Measurements from ENCODE around the gene NPAS2.

The NPAS2 gene

DNA sequence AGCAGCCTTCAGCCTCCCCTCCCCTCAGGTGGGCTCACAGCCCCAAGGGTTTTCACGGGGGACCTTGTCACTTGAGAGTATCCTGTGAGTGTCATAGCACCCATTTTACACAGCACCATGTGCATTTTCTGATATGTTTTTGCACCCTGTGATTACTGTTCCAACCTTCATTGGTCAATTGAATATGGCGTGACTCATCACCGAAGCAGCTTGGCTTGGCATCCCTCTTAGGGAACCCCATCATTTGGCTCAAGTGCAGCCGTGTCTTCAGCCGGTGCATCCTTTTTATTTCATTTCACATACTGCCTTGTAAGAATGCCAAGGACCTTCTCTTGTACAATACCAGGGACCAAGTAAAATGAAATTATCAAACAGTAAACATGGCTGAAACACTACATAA is 57.6 kb downstream of the NPAS2 start:
- DNase-seq = no peak
- Histone ChIP-seq H3K36me3 (replicated peaks; ENCODE audit: insufficient read depth, low read length) (no peaks in the 10 kb centered on the region), H3K27ac (ENCODE audit: low read length) (no peak overlapping the region), H3K79me2 (ENCODE audit: low read length) (no peaks in the 10 kb centered on the region), H3F3A (ENCODE audit: insufficient read depth, low read length) (no peaks in the 10 kb centered on the region), H3K9me2 (replicated peaks; ENCODE audit: insufficient read depth, low read length) (no peaks in the 10 kb centered on the region), H4K20me1 (ENCODE audit: insufficient read depth, low read length) (no peaks in the 10 kb centered on the region), H3K9me3 (replicated peaks; ENCODE audit: insufficient read depth, low read length) (no peaks in the 10 kb centered on the region), H3K4me1 (ENCODE audit: low read length) (no peaks in the 10 kb centered on the region), H3K4me2 (ENCODE audit: low read depth, low read length) (no peak overlapping the region), H3K27me3 (replicated peaks; ENCODE audit: insufficient read depth, low read length) (no peaks in the 10 kb centered on the region), H2AFZ (ENCODE audit: low read length) (no peak overlapping the region), H3K9ac (ENCODE audit: low read length) (no peak overlapping the region), H3K4me3 (ENCODE audit: low read length) (no peak overlapping the region)
- TF ChIP-seq, protein P1, sequence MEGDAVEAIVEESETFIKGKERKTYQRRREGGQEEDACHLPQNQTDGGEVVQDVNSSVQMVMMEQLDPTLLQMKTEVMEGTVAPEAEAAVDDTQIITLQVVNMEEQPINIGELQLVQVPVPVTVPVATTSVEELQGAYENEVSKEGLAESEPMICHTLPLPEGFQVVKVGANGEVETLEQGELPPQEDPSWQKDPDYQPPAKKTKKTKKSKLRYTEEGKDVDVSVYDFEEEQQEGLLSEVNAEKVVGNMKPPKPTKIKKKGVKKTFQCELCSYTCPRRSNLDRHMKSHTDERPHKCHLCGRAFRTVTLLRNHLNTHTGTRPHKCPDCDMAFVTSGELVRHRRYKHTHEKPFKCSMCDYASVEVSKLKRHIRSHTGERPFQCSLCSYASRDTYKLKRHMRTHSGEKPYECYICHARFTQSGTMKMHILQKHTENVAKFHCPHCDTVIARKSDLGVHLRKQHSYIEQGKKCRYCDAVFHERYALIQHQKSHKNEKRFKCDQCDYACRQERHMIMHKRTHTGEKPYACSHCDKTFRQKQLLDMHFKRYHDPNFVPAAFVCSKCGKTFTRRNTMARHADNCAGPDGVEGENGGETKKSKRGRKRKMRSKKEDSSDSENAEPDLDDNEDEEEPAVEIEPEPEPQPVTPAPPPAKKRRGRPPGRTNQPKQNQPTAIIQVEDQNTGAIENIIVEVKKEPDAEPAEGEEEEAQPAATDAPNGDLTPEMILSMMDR (IDR thresholded peaks at IDR 0.05; ENCODE audit: low read length) = no peak
- TF ChIP-seq EZH2phosphoT487 (IDR thresholded peaks at IDR 0.05; ENCODE audit: low read length) = no peak
- no peak for TF ChIP-seq EZH2 (optimal IDR thresholded peaks at IDR 0.05; ENCODE audit: low read depth, low read length)

DNA sequence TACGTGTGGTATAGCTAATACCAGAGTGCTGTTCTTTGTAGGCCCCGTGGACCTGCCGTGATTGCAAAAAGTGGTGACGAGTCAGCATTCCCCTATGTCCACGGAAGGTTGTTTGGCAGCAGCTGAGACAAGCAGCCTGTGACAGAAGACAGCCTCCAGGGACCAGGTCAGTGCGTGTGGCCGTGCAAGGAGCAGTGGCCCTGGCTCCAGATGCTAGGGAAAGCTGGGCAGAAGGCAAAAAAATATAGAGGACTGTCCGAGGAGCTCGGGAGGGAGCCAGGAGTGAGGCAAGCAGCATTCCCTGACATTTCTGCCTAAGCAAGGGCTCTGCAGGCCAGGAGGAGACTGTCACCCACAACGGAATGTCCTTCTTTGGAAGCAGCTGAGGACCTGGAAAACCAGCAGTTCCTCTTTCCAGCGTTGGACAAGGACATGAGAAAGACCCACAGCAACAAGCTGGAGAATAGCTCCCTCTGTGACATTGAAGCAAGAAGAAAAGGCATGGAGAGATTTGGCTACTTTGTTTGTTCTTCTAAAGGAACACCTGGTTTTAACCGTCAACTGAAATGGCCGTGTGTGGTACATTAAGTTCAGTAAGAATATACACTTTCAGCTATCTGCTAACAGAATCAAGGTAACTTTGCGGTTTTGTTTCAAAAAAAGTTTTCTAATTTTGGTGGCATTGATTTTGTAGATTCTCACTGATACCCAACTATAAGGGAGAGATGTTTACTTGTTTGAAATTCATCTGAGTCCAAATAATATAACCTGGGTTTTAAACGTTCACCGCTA is 58.3 kb downstream of the NPAS2 start:
- Histone ChIP-seq H4K20me1 (ENCODE audit: insufficient read depth, low read length) (no peaks in the 10 kb centered on the region), H3K36me3 (replicated peaks; ENCODE audit: insufficient read depth, low read length) (no peaks in the 10 kb centered on the region), H3K9me3 (replicated peaks; ENCODE audit: insufficient read depth, low read length) (no peaks in the 10 kb centered on the region), H3K79me2 (ENCODE audit: low read length) (no peaks in the 10 kb centered on the region), H3K9me2 (replicated peaks; ENCODE audit: insufficient read depth, low read length) (no peaks in the 10 kb centered on the region), H3K4me3 (ENCODE audit: low read length) (no peak overlapping the region), H3K27ac (ENCODE audit: low read length) (no peak overlapping the region), H3K4me1 (ENCODE audit: low read length) (no peaks in the 10 kb centered on the region; the same call in 1 of the 2 replicates), H3K27me3 (replicated peaks; ENCODE audit: insufficient read depth, low read length) (no peaks in the 10 kb centered on the region), H3K4me2 (ENCODE audit: low read depth, low read length) (no peak overlapping the region), H3F3A (ENCODE audit: insufficient read depth, low read length) (no peaks in the 10 kb centered on the region), H3K9ac (ENCODE audit: low read length) (no peak overlapping the region), H2AFZ (ENCODE audit: low read length) (no peak overlapping the region)
- TF ChIP-seq EZH2phosphoT487 (IDR thresholded peaks at IDR 0.05; ENCODE audit: low read length) = no peak
- TF ChIP-seq EZH2 (optimal IDR thresholded peaks at IDR 0.05; ENCODE audit: low read depth, low read length) = no peak
- TF ChIP-seq, protein P1 (IDR thresholded peaks at IDR 0.05; ENCODE audit: low read length) = no peak
- no peak for DNase-seq

DNA sequence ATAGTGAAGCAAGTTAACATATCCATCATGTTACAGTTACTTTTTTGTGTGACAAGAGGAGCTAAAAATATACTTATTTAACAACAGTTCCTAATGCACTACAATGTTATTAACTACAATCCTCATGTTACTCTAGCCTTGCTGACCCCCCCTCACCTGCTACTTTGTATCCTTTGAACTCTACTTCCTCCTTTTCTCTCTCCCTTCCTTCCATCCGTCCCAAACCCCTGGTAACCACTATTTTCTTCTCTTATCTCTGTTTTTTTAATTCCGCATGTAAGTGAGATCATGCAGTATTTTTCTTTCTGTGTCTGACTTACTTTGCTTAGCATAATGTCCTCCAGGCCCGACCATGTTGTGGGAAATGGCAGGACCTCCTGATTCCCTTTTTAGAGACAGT is 59.4 kb downstream of the NPAS2 start:
- H3K27me3 ChIP-seq (replicated peaks; ENCODE audit: insufficient read depth, low read length) = no peaks in the 10 kb centered on the region
- H3K79me2 ChIP-seq (ENCODE audit: low read length) = no peaks in the 10 kb centered on the region
- H3K4me2 ChIP-seq (ENCODE audit: low read depth, low read length) = no peak overlapping the region
- H3K9me2 ChIP-seq (replicated peaks; ENCODE audit: insufficient read depth, low read length) = no peaks in the 10 kb centered on the region
- H3K9ac ChIP-seq (ENCODE audit: low read length) = no peak overlapping the region
- H3K4me1 ChIP-seq (ENCODE audit: low read length) = no peaks in the 10 kb centered on the region; the same call in 1 of the 2 replicates
- H3K9me3 ChIP-seq (replicated peaks; ENCODE audit: insufficient read depth, low read length) = no peaks in the 10 kb centered on the region
- DNase-seq = no peak
- TF ChIP-seq EZH2phosphoT487 (IDR thresholded peaks at IDR 0.05; ENCODE audit: low read length) (no peak), EZH2 (optimal IDR thresholded peaks at IDR 0.05; ENCODE audit: low read depth, low read length) (no peak)
- TF ChIP-seq, protein P1 (IDR thresholded peaks at IDR 0.05; ENCODE audit: low read length) = no peak
- H3K4me3 ChIP-seq (ENCODE audit: low read length) = no peak overlapping the region
- no peaks in the 10 kb centered on the region for H3F3A ChIP-seq (ENCODE audit: insufficient read depth, low read length)
- H2AFZ ChIP-seq (ENCODE audit: low read length) = no peak overlapping the region
- H3K36me3 ChIP-seq (replicated peaks; ENCODE audit: insufficient read depth, low read length) = no peaks in the 10 kb centered on the region
- no peaks in the 10 kb centered on the region for H4K20me1 ChIP-seq (ENCODE audit: insufficient read depth, low read length)
- H3K27ac ChIP-seq (ENCODE audit: low read length) = no peak overlapping the region

Measured in MM.1S (cell line).